SU-DHL-6 (cell line): Measurements from ENCODE around the gene PTER.

Experiments
- H2AFZ ChIP-seq: fragments of 200-600 bp; sonication (generic); 2 replicates; pipeline ENCODE4 v1.6.1; 2014; ENCODE audit warnings: low read depth, mild to moderate bottlenecking, moderate library complexity, mixed read lengths, antibody characterized with exemption, low read length; ENCODE audit not compliant: severe bottlenecking
- H3F3A ChIP-seq: fragments of 200-600 bp; shearing (Covaris generic); 2 replicates; pipeline ENCODE4 v1.6.0; 2016; ENCODE audit warnings: antibody characterized with exemption, mild to moderate bottlenecking; ENCODE audit not compliant: insufficient read depth
- H3K27ac ChIP-seq: fragments of 200-600 bp; sonication (generic); 2 replicates; pipeline ENCODE4 v1.5.1; 2016; ENCODE audit warnings: low read depth, mild to moderate bottlenecking, low read length, moderate library complexity, mixed read lengths
- H3K27me3 ChIP-seq: fragments of 200-600 bp; sonication (generic), shearing (Covaris generic); 2 replicates; pipeline ENCODE4 v1.6.0; 2014; ENCODE audit warnings: mild to moderate bottlenecking, low read length
- H3K36me3 ChIP-seq: fragments of 200-600 bp; sonication (generic); 2 replicates; pipeline ENCODE4 v1.6.1; 2014; ENCODE audit warnings: mild to moderate bottlenecking, low read length, mixed read lengths
- H3K4me2 ChIP-seq: fragments of 300-600, 200-600 bp; shearing (Covaris generic), sonication (generic); 2 replicates; pipeline ENCODE4 v1.6.0; 2014; ENCODE audit warnings: low read length, low read depth, mild to moderate bottlenecking; ENCODE audit not compliant: poor library complexity, severe bottlenecking
- H3K4me3 ChIP-seq: fragments of 200-600 bp; sonication (generic); 2 replicates; pipeline ENCODE4 v1.5.1; 2014; ENCODE audit warnings: antibody characterized with exemption, low read length, mild to moderate bottlenecking, mixed read lengths; ENCODE audit not compliant: insufficient read depth, poor library complexity, severe bottlenecking
- H3K79me2 ChIP-seq: fragments of 200-600 bp; sonication (generic); 2 replicates; pipeline ENCODE4 v1.6.1; 2014; ENCODE audit warnings: mild to moderate bottlenecking, low read length, moderate library complexity; ENCODE audit not compliant: insufficient read depth
- H3K9ac ChIP-seq: fragments of 200-600 bp; sonication (generic); 2 replicates; pipeline ENCODE4 v1.7.0; 2014; ENCODE audit warnings: mild to moderate bottlenecking, low read length
- H3K9me2 ChIP-seq: fragments of 200-600 bp; sonication (generic); replicated peaks from 2 replicates; pipeline ENCODE4 v1.6.1; 2014; ENCODE audit warnings: low read length; ENCODE audit not compliant: insufficient read depth
- H3K9me3 ChIP-seq: fragments of 200-600 bp; sonication (generic); 2 replicates; pipeline ENCODE4 v1.6.1; 2014; ENCODE audit warnings: low read length, mixed read lengths; ENCODE audit not compliant: insufficient read depth
- H4K20me1 ChIP-seq: fragments of 200-600 bp; sonication (generic); 2 replicates; pipeline ENCODE4 v1.6.1; 2014; ENCODE audit warnings: low read depth, mild to moderate bottlenecking, antibody characterized with exemption, low read length, moderate library complexity, mixed read lengths
- CTCF ChIP-seq: fragments of 200-600 bp; sonication (generic); IDR thresholded peaks from one replicate; pipeline ENCODE4 v1.5.1; 2017; ENCODE audit warnings: antibody characterized with exemption, mild to moderate bottlenecking, low read length, moderate library complexity; ENCODE audit not compliant: insufficient read depth, poor library complexity, severe bottlenecking
- EZH2phosphoT487 ChIP-seq: fragments of 200-600 bp; sonication (generic), shearing (Covaris generic); conservative IDR thresholded peaks from 2 replicates; pipeline ENCODE4 v1.6.1; 2018; ENCODE audit warnings: mild to moderate bottlenecking, antibody characterized with exemption, low read length, moderate library complexity, mixed read lengths

PTER gene

GRCh38 chr10:16401416-16401815, 35.4 kb upstream of the PTER start:
- Histone ChIP-seq H3K9me3 (no peaks in the 10 kb centered on the region), H3K79me2 (no peaks in the 10 kb centered on the region), H3K27ac (no peak overlapping the region), H3F3A (no peaks in the 10 kb centered on the region), H3K27me3 (no peaks in the 10 kb centered on the region), H3K9ac (no peak overlapping the region), H3K4me3 (no peak overlapping the region), H3K36me3 (no peaks in the 10 kb centered on the region), H3K9me2 (no peaks in the 10 kb centered on the region), H4K20me1 (no peaks in the 10 kb centered on the region), H3K4me2 (no peak overlapping the region), H2AFZ (no peak overlapping the region)
- no peak for TF ChIP-seq CTCF
- TF ChIP-seq EZH2phosphoT487, result no peak

GRCh38 chr10:16408379-16408778, 28.4 kb upstream of the PTER start:
- H3K4me2 ChIP-seq, result no peak overlapping the region
- no peak for TF ChIP-seq CTCF
- no peak for TF ChIP-seq EZH2phosphoT487

GRCh38 chr10:16417341-16417740, 19.5 kb upstream of the PTER start:
- Histone ChIP-seq H3F3A (no peaks in the 10 kb centered on the region), H2AFZ (no peak overlapping the region), H3K9me2 (no peaks in the 10 kb centered on the region), H3K9ac (no peak overlapping the region), H3K4me3 (no peak overlapping the region), H3K36me3 (no peaks in the 10 kb centered on the region), H3K9me3 (no peaks in the 10 kb centered on the region), H4K20me1 (no peaks in the 10 kb centered on the region), H3K4me2 (no peak overlapping the region), H3K27me3 (no peaks in the 10 kb centered on the region), H3K79me2 (no peaks in the 10 kb centered on the region), H3K27ac (no peak overlapping the region)
- no peak for TF ChIP-seq EZH2phosphoT487
- no peak for TF ChIP-seq CTCF

More at GRCh38 chr10:16408379-16408778, 28.4 kb upstream of the PTER start:
- Histone ChIP-seq H3K27ac (no peak overlapping the region), H4K20me1 (no peaks in the 10 kb centered on the region), H2AFZ (no peak overlapping the region), H3K9me3 (no peaks in the 10 kb centered on the region), H3F3A (no peaks in the 10 kb centered on the region), H3K9ac (no peak overlapping the region), H3K27me3 (no peaks in the 10 kb centered on the region), H3K36me3 (no peaks in the 10 kb centered on the region), H3K79me2 (no peaks in the 10 kb centered on the region), H3K4me3 (no peak overlapping the region), H3K9me2 (no peaks in the 10 kb centered on the region)

- Histone ChIP-seq H3K9me2 (no peaks in the 10 kb centered on the region), H3K36me3 (no peaks in the 10 kb centered on the region), H3K27ac (no peak overlapping the region), H3F3A (no peaks in the 10 kb centered on the region), H3K4me3 (no peak overlapping the region), H3K9ac (no peak overlapping the region), H3K27me3 (no peaks in the 10 kb centered on the region), H2AFZ (no peak overlapping the region), H3K79me2 (no peaks in the 10 kb centered on the region), H4K20me1 (no peaks in the 10 kb centered on the region), H3K4me2 (no peak overlapping the region), H3K9me3 (no peaks in the 10 kb centered on the region)
- TF ChIP-seq CTCF (no peak), EZH2phosphoT487 (no peak)
These were observed 13.2 kb upstream of the PTER start for GRCh38 chr10:16423599-16423998.
